A549 (cell line): Measurements from ENCODE around the gene ALG12.

ENCODE experiments used
- CBX8 ChIP-seq: fragments of 200-600 bp; sonication (generic); IDR thresholded peaks from 2 replicates; pipeline ENCODE4 v1.6.1; 2016
- POLR2A ChIP-seq: IDR thresholded peaks from 2 replicates; pipeline ENCODE4 v1.6.1; 2012; ENCODE audit warnings: mild to moderate bottlenecking, low read length
- RAD21 ChIP-seq, 2 experiments: fragments of >200 bp in 1 of 2; sonication (Bioruptor Twin) in 1 of 2; formaldehyde crosslinking in 1 of 2; IDR thresholded peaks in 1 of 2; conservative IDR thresholded peaks in 1 of 2; 2 replicates in 1 of 2; 3 replicates in 1 of 2; pipeline ENCODE4 v1.6.1; 2012 to 2018; ENCODE audit warnings: inconsistent platforms in 1 of 2
- TF ChIP-seq, protein P1 (sequence below): fragments of >200 bp; sonication (Bioruptor Twin); formaldehyde crosslinking; IDR thresholded peaks from 3 replicates; pipeline ENCODE4 v1.5.1; 2016

DNA sequence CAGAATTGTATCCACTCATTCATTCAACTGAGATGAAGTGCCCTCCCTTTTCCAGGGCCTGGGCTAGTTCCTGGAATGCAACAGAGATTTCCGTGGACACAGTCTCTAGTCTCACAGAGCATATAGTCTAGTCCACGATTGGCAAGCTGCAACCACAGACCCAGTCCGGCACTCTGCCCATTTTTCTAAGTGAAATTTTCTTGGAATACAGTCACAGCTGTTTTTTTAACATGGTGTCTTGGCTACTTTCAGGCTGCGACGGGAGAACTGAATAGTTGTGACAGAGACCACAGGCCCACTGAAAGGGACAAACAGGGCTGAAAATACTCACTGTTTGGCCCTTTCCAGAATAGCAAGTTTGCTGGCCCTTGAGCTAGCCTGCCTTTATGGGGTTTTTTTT lies 29.2 kb downstream of the ALG12 start:
- TF ChIP-seq CBX8 (no peak), RAD21 (conservative IDR thresholded peaks at IDR 0.05 in 1 of 2, IDR thresholded peaks at IDR 0.05 in 1 of 2) (no peak), POLR2A (no peak)
- TF ChIP-seq, protein P1, sequence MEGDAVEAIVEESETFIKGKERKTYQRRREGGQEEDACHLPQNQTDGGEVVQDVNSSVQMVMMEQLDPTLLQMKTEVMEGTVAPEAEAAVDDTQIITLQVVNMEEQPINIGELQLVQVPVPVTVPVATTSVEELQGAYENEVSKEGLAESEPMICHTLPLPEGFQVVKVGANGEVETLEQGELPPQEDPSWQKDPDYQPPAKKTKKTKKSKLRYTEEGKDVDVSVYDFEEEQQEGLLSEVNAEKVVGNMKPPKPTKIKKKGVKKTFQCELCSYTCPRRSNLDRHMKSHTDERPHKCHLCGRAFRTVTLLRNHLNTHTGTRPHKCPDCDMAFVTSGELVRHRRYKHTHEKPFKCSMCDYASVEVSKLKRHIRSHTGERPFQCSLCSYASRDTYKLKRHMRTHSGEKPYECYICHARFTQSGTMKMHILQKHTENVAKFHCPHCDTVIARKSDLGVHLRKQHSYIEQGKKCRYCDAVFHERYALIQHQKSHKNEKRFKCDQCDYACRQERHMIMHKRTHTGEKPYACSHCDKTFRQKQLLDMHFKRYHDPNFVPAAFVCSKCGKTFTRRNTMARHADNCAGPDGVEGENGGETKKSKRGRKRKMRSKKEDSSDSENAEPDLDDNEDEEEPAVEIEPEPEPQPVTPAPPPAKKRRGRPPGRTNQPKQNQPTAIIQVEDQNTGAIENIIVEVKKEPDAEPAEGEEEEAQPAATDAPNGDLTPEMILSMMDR = no peak
